Jurkat, Clone E6-1 (cell line): ENCODE results near the gene FYCO1.

Source experiments
- DNase-seq: peaks from one replicate; pipeline ENCODE4 v3.0.0-alpha.2; 2011; ENCODE audit warnings: low read depth, low spot score
- H3K4me3 ChIP-seq: 2 replicates; pipeline ENCODE4 v1.5.1; 2011; ENCODE audit warnings: mild to moderate bottlenecking, low read length, control low read depth, moderate library complexity

Gene FYCO1

DNA sequence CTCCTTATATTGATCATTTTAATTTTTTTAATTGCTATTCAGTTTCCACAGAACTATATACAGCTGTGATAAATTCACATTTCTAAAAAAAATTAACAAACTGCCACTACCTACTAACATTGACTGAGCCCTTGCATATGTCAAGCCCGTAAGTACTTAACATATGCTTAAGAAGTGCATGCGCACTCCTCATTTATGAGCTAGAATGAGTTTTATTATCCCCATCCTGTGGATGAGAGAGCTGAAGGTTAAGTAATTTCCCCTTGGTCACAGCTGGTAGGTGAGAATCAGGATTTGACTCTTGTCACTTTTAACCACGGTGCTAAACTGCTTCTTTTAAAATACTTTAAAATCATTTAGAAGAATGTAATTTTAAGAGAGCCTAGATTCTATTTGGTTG lies 26.5 kb downstream of the FYCO1 start:
- no peak overlapping the region for H3K4me3 ChIP-seq
- no peak for DNase-seq

- no peak for DNase-seq
- no peak overlapping the region for H3K4me3 ChIP-seq
Observed at GRCh38 chr3:45968706-45969105, 26.9 kb downstream of the FYCO1 start.

GRCh38 chr3:45968149-45968548 lies 27.5 kb downstream of the FYCO1 start:
- no peak for DNase-seq
- no peak overlapping the region for H3K4me3 ChIP-seq

GRCh38 chr3:45967724-45968123 lies 27.9 kb downstream of the FYCO1 start:
- no peak for DNase-seq
- no peak overlapping the region for H3K4me3 ChIP-seq

DNA sequence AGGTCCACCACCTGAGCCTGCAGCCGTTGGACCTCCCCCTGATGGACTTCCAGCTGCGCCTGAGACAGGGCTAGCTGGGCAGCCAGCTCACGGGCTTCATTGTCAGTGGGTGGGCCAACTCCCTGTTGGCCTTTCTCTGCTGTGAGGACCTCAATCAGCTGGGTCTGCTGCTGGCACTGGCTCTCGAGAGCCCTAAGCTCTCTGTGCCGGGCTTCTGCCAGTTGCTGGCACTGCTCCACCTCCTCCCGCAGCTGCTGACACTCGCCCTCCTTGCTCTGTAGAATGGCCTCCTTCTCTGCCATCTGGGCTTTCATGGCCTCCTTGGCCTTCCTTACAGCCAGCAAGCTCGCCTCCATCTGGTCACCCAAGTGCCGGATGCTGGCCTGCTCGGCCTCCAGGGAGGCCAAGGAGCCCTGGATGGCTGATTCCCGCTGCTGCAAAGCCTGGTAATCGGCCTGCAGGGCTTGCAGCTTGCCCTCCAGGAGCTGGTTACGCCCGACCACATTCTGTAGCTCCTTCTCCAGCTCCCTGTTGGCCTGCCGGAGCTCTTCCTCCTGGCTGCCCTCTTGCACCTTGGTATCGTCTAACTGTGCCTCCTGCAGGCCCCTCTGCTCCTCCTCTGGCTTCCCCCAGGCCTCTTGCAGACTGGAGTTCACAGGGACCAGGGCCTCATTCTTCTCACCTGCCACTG lies 28.5 kb downstream of the FYCO1 start:
- H3K4me3 ChIP-seq = no peak overlapping the region
- DNase-seq = no peak

DNA sequence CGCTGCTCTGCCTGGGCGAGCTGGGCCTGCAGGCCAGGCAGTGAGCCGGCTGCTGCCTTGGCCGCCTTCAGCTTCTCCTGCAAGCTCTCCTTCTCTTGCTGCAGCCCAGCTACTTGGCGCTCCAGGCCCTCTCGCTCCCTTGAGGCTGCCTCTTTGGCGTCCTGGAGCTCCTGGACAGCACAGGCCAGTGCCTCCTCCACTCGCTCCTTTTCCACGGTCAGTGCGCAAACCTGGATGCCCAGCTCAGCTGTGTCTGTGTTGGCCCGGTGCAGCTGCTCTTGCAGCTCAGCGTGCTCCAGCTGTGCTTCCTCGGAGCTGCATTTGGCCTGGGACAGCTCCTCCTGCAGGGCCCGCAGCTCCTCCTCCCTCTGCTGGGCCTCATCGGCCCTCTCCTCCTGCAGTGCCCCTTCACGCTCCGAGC lies 29.2 kb downstream of the FYCO1 start:
- DNase-seq = no peak
- H3K4me3 ChIP-seq = no peak overlapping the region

- DNase-seq = no peak
- H3K4me3 ChIP-seq = no peak overlapping the region
Observed at GRCh38 chr3:45965653-45966052, 30.0 kb downstream of the FYCO1 start.

- H3K4me3 ChIP-seq = no peak overlapping the region
- DNase-seq = no peak
Observed at GRCh38 chr3:45965253-45965652, 30.4 kb downstream of the FYCO1 start.

DNA sequence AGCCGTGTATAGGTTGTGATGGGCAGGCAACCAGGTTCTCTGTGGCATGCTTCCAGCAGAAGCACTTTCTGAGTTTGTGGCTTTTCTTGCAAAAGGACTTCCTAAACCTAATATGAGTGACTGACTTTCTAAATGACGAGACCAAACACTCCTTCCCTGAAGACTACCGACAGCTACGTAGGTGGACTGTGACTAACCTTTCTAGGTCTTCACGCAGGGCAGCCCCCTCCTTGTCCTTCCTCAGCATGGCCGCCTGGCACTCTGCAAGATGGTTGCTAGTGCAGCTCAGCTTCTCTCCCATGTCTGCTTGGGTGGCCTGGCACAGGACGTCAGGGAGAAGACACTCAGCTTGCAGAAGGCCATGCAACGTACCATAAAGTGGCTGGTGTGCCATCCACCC lies 31.5 kb downstream of the FYCO1 start:
- DNase-seq = no peak

DNA sequence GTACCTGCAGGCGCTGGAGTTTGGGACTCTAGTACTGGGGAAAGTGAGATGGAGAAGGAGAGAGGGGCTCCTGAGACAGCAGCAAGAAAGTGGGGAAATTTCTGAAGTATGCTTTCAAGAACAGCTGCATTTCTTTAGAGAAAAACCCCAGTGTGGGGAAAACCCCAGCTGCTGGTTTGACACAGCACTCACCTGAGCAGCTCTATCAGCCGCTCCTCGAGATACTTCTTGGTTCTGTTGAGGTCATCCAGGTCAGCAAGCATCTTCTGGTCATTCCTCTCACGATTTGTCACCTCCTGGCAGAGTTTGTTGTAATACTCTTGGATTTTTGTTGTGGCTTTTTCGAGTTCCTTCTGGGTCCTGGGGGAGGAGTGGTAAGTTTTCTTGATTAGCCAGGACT lies 33.6 kb downstream of the FYCO1 start:
- H3K4me3 ChIP-seq = no peak overlapping the region
- no peak for DNase-seq

More for the DNA sequence above, 31.5 kb downstream of the FYCO1 start:
- H3K4me3 ChIP-seq = no peak overlapping the region

DNA sequence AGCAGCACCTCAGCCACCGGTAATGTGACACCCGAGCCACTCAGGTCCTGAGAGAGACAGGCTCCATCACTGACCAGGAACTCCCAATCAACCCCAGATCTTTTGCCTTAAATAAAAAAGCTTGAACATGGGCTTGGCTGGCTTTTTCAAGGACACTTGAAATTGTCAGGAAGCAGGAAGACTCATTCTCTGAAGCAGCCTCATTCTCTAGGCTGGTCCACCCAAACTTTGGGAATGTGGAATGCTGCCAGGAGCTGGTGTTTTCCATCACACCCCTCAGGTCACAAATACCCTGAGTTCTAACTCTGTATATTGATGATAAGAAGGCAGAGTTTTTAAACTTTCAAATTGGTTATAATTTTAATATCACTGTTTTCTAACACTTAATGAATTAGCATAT lies 35.3 kb downstream of the FYCO1 start:
- DNase-seq = no peak
- H3K4me3 ChIP-seq = no peak overlapping the region

DNA sequence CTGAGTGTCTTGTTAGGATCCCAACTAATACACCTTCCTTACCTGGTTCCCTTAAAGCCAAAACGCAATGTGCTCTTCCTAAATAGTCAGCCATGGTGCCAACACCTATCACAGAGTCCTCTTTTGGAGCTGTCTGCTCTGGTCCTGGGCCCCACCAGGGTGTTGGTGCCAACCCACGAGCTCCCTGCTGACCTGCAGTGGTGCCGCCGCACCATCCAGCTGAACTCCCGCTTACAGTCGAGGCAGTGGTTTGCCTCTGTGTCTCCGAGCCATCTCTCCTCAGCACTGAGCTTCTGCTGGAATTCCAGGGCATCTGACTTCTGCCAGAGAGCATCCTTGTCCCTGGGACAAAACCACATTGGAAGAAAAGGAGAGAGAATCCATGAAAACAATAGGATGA lies 36.4 kb downstream of the FYCO1 start:
- no peak for DNase-seq
- no peak overlapping the region for H3K4me3 ChIP-seq

- no peak overlapping the region for H3K4me3 ChIP-seq
- DNase-seq = no peak
Observed at GRCh38 chr3:45958321-45958791, 37.3 kb downstream of the FYCO1 start.

GRCh38 chr3:45957586-45957985 lies 38.0 kb downstream of the FYCO1 start:
- no peak overlapping the region for H3K4me3 ChIP-seq
- no peak for DNase-seq

DNA sequence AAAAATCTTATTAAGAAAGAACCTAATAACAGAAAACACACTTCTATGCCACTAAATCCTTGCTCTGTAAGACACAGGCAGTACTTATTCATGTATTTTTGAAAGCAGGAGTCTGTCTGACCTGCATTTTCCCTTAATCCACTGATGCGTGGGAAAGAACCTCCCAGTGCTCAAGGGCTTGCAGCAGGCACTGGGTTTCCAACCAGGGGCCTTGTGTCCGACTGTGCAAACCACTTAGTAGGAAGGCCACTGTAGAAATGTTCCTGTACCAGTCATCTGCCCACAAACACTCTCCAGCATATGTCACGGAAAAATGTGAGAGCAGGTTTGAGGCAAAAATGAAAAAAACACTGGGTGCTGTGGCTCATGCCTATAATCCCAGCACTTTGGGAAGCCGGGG lies 39.9 kb downstream of the FYCO1 start:
- H3K4me3 ChIP-seq = no peak overlapping the region

DNA sequence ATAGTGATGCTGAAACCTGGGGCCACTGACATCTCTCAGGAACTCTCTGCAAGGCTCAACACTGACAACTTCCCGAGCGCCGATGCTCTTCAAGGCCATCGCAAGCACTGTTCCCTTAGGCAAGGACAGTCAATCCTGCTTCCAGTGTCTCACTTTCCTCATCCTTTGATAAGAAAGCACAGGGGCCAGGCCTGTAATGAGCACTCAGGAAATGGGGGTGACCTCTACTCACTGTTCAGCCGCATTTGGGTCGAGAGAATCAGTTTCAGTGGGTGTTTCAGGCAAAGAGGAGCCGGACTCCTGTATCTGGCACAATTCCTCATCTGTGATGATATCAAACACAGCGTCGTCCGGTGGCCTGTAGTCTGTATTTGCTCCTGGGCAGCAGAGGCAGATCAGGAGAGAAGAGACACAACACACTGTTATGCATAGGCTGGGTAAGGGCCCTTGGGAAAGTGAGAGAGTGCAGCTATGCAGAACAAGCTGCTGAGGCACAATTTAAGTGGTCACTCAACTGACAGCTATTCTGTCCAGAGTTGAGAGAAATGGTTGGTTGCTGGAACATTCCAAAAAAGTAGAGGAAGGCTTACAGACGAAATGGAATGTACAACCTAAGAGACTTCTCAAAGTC lies 40.5 kb downstream of the FYCO1 start:
- H3K4me3 ChIP-seq = no peak overlapping the region
- DNase-seq = no peak

More for the DNA sequence above, 39.9 kb downstream of the FYCO1 start:
- no peak for DNase-seq

- DNase-seq = no peak
- H3K4me3 ChIP-seq = no peak overlapping the region
Observed at GRCh38 chr3:45954306-45954705, 41.3 kb downstream of the FYCO1 start.

- no peak overlapping the region for H3K4me3 ChIP-seq
- DNase-seq = no peak
Observed at GRCh38 chr3:45953536-45953935, 42.1 kb downstream of the FYCO1 start.

DNA sequence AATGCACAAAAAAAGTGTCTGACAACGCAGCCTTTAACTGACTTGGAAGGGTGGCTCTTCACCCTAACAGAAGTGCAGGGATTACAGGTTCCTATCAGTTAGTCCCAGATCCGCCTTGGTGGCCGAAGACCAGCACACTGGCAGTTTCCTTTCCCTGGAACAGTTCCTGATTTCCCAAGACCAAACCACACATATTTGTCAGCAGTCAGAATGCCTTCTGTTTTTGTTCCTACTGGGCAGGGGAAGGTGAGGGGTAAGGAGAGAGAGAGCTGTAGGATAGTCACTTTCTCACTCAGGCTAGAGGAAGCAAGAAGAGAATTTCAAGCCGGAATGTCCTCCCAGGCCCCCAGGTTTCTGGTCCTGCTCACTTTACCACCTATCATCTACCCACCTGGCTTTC lies 43.2 kb downstream of the FYCO1 start:
- no peak overlapping the region for H3K4me3 ChIP-seq
- no peak for DNase-seq

DNA sequence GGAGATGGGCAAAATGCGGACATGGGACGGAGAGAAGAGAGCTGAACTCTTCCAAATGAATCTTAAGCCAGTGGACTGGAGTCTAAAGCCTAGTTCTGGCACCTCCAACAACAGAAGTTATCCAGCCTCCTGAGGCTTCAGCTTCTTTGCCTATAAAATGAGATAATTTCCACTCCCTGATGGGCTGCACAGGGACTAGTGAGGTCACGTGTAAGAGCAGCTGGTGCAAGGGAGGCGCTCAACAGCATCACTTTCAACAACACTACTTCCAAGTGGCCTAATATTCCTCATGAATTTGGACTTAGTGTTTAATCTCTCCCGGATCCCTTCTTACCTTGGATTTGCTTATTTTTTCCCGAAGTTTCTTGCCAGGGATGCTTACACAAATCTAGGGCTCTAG lies 43.7 kb downstream of the FYCO1 start:
- DNase-seq = no peak
- H3K4me3 ChIP-seq = no peak overlapping the region
